ENCODE data around the gene FKBP2. TPM values are rescaled to one million over a fixed set of nuclear protein-coding genes. Genes with fewer than 3 reads are reported as not detected.
"Not testable (repeated sequence)": the region's sequence is repeated elsewhere in the genome, so short reads cannot be mapped to it uniquely, and the experiment has no call there.

FKBP2 gene
- total RNA-seq, 1 donor: 34.3 TPM

DNA sequence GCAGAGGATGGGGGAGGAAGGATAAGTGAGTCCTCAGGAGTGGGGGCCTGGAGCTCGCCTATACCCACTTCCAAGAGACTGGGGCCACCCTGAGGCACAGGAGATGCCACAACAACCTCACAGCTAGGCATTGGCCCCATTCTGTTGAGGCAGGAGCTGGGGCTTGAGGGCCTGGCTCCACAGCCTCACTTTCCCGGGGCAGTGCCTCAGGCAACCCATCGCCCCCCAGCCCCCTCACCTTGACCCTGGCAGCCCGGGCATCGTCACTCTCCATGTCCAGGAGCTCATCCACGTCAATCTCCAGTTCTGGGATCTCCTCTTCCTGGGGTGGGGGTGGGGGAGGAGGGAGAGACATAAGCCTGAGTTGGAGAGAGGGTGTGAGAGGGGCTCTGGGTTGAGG lies 4.1 kb downstream of the FKBP2 start:
- H3K4me3 ChIP-seq (ENCODE audit: low read depth, low read length): peak overlapping the region; percentile 93
- TF ChIP-seq, protein P1, sequence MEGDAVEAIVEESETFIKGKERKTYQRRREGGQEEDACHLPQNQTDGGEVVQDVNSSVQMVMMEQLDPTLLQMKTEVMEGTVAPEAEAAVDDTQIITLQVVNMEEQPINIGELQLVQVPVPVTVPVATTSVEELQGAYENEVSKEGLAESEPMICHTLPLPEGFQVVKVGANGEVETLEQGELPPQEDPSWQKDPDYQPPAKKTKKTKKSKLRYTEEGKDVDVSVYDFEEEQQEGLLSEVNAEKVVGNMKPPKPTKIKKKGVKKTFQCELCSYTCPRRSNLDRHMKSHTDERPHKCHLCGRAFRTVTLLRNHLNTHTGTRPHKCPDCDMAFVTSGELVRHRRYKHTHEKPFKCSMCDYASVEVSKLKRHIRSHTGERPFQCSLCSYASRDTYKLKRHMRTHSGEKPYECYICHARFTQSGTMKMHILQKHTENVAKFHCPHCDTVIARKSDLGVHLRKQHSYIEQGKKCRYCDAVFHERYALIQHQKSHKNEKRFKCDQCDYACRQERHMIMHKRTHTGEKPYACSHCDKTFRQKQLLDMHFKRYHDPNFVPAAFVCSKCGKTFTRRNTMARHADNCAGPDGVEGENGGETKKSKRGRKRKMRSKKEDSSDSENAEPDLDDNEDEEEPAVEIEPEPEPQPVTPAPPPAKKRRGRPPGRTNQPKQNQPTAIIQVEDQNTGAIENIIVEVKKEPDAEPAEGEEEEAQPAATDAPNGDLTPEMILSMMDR (IDR thresholded peaks at IDR 0.05; ENCODE audit: insufficient read depth, low read length): no peak
- DNase-seq (ENCODE audit: low read depth): no peak

DNA sequence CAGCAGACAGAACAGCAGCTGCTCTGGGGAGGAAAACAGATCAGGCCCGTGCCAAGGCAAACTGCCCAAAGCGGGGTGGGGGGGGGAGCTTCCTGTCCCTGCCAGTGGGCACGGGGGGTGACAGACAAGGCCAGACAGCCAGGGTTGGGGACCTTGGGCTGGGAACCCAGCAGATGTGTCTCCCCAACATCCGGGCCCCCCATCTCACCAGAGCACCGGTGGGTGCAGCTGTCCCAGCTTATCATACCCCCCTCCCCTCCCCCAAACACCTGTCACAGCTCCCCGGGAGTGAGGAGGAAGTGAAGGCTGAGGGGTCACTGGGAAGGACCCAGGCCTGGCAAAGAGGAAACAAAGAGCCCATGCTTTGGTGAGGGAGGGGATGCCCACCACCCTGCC lies 4.5 kb downstream of the FKBP2 start:
- DNase-seq (ENCODE audit: low read depth): no peak
- peak overlapping the region; percentile 93 for H3K4me3 ChIP-seq (ENCODE audit: low read depth, low read length)
- TF ChIP-seq, protein P1 (IDR thresholded peaks at IDR 0.05; ENCODE audit: insufficient read depth, low read length): no peak

DNA sequence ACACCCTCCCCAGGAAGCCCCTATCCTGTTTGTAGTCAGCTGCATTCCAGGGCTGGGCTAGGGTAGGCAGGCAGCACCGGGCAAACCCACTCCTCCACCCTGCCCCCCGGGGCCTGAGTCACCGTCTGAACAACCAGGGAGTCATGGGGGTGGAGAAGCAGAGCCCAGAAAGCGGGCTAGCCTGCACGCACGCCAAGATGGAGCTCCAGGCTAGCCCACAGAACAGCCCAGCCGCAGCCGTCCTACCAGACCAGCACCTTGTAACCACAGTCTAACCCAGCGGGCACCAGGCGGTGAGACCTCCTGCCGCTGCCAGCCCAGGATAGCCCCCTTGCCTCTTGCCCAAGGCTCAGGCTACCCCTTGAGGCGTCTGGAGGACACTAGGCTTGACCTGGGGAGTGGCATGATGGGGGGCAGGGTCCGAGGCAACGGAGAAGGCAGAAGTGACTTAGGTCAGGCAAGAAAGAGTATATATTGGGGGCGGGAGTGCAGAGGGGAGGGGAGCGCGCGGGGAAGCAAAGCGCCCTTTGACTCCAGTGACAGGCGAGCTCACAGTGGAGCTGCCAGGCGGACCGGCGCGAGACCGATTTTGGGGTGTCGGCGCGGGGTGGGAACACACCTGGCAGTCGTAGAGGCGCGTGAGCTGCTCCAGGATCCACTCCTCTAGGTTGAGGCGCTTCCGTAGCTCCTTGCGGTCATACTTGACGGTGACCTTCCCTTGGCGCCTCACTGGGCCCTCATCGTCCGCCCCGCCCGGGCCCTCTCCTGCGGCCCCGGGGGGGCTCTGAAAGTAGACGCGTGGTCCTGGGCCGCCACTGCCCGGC lies 5.1 kb downstream of the FKBP2 start:
- TF ChIP-seq, protein P1 (IDR thresholded peaks at IDR 0.05; ENCODE audit: insufficient read depth, low read length): no peak
- peak; percentile 84 for DNase-seq (ENCODE audit: low read depth)
- H3K4me3 ChIP-seq (ENCODE audit: low read depth, low read length): peak overlapping the region; percentile 93

DNA sequence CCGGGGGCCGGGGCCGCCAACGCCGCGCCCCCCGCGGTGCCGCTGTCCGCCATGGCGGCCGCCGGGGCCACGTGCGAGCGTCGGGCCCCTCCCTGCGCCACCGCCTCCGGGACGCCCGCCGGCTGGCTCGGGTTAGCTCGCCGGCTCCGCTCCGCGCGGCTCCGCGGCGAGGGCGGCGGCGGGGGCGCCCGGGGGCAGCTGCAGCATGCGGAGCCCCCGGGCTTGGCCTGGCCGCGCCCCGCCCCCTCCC lies 5.7 kb downstream of the FKBP2 start:
- H3K4me3 ChIP-seq (ENCODE audit: low read depth, low read length): peak overlapping the region; percentile 93
- DNase-seq (ENCODE audit: low read depth): not testable (repeated sequence)

DNA sequence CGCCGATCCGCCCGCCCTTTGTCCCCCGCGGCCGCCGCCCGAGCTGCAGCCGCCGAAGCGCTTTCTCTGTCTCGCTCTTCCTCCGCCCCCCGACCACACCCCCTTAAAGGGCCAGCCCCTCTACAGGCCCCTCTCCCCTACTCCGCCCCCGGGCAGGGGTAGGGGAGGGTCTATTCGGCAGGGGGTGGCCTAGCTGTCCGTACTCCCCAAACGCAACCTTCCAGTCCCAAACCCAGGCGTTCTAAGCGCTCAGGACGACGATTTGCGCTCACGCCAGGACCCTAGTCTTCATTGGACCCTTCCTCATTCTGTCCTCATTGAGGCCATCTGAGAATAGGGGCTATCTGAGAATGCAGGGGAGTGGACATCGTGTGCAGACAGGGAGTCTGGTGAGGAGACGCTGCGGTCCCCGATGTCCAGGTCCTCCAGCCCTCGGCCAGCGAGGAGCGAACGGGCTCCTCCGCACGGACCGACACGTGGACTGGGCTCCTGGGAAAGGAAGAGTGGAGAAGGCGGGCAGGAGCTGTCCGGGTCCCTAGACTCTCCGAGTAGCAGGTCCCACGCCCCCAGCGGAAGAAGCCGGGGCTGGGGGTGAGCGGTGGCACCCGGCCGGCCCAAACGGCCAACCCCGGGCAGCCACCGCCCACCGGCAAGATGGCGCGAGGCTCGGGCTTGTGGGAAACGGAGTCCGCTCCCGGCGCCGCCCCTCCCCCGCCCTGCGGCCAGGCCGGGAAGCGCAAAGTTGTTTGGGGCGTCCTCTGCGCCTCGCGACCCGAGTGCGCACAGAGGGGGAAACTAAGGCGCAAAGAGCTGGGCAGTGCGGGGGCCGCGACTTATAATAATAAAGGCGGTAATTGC lies 6.2 kb downstream of the FKBP2 start, which contains the start of gene PPP1R14B:
TSS of gene PPP1R14B (minus strand) at position 73 of the 858 bp plus-strand sequence. CDS start 270 bp downstream, outside the sequence.
- DNase-seq (ENCODE audit: low read depth): peak; percentile 76
- peak within 1 kb of the TSS; percentile 93 for H3K4me3 ChIP-seq (ENCODE audit: low read depth, low read length)
- TF ChIP-seq, protein P1 (IDR thresholded peaks at IDR 0.05; ENCODE audit: insufficient read depth, low read length): peak; percentile 4

DNA sequence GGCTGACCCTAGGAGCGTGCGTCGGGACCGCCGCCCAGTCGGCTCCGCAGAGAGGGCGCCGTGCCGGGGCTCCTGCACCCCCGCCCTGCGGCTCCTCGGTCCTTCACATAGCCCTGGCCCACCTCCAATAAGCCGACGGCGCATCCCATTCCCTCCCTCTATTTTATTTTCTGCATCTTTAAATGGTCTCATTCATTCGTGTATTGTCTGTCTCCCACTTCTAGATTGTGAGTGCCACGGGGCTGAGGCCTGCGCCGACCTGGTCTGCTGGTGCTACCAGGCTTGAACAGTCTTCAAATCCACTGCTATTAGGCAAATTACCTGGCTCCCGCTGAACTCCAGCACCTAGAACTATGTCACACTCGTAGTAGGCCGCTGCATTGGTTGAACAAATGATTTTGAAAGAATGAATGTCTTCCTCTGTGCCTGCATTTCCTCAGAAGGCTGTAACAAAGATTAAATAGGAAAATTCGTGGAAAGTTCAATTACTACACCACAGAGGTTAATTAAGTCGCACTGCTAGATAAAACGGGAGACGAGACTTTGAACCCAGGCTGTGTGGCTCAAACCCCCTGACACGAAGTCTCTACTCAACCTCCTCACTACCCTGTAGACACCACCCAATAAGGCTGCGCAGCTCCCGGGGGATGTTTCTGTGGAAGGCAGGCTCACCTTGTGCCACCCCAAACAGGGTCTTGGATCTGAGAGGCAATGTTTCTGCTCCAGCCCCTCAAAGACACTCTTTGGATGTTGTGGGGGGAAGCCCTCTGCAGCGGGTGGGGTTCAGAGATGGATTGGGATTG lies 7.0 kb downstream of the FKBP2 start:
- no peak for DNase-seq (ENCODE audit: low read depth)
- TF ChIP-seq, protein P1 (IDR thresholded peaks at IDR 0.05; ENCODE audit: insufficient read depth, low read length): no peak
- peak overlapping the region; percentile 82 for H3K4me3 ChIP-seq (ENCODE audit: low read depth, low read length)
